ENCODE data around the gene SUSD4.

DNA sequence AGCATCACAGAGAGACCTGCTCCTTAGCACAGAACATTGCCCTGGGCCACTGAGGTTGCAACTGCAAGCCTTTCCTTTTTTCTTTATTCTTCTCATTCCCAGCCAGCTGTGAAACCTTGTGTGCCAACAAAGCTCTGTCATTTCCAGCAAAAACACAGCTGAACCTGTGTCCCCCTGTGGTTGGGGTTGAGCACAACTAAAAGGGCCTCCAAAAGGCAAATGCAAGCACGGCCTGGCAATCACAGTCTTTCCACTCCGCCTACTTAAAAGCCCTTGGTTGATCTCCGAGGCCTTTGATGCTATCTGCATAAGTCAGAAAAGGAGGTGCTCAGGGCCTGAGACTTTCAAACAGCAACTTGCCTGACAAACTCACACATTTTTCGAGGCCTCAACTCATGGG is 32.7 kb downstream of the SUSD4 start:
- TF ChIP-seq POLR2A (IDR thresholded peaks at IDR 0.05): no peak
- TF ChIP-seq, protein P1, sequence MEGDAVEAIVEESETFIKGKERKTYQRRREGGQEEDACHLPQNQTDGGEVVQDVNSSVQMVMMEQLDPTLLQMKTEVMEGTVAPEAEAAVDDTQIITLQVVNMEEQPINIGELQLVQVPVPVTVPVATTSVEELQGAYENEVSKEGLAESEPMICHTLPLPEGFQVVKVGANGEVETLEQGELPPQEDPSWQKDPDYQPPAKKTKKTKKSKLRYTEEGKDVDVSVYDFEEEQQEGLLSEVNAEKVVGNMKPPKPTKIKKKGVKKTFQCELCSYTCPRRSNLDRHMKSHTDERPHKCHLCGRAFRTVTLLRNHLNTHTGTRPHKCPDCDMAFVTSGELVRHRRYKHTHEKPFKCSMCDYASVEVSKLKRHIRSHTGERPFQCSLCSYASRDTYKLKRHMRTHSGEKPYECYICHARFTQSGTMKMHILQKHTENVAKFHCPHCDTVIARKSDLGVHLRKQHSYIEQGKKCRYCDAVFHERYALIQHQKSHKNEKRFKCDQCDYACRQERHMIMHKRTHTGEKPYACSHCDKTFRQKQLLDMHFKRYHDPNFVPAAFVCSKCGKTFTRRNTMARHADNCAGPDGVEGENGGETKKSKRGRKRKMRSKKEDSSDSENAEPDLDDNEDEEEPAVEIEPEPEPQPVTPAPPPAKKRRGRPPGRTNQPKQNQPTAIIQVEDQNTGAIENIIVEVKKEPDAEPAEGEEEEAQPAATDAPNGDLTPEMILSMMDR (IDR thresholded peaks at IDR 0.05): no peak

Measured in right lobe of liver (tissue), 4 donors.